Measurements from ENCODE around the gene RAB34.

GRCh38 chr17:28682655-28683054 is 35.0 kb downstream of the RAB34 start:
- TF ChIP-seq CTCF (IDR thresholded peaks at IDR 0.05; ENCODE audit: insufficient read depth, low read depth, low read length) (no peak), EZH2 (IDR thresholded peaks at IDR 0.05; ENCODE audit: insufficient read depth, low read length) (no peak)
